ENCODE data around the gene RRP15. TPM values are rescaled to one million over a fixed set of nuclear protein-coding genes. Genes with fewer than 3 reads are reported as not detected.

RRP15 gene, protein sequence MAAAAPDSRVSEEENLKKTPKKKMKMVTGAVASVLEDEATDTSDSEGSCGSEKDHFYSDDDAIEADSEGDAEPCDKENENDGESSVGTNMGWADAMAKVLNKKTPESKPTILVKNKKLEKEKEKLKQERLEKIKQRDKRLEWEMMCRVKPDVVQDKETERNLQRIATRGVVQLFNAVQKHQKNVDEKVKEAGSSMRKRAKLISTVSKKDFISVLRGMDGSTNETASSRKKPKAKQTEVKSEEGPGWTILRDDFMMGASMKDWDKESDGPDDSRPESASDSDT
- total RNA-seq (2014; rRNA removed; shearing (Covaris generic)) (18.8 and 19.8 TPM in 2 replicates), polyA plus RNA-seq (2016; fragmentation: Nextera tagmentation; extraction: Ambion mirVana) (80.5 and 86.5 TPM in 2 replicates)
- long read RNA-seq, full-length matches to known transcripts, result 23 of 51 reads
- long read RNA-seq, partial matches to known transcripts, result 1 of 51 reads
- long read RNA-seq, other reads (novel, unspliced or antisense), result 27 of 51 reads

- TF ChIP-seq, protein P1, sequence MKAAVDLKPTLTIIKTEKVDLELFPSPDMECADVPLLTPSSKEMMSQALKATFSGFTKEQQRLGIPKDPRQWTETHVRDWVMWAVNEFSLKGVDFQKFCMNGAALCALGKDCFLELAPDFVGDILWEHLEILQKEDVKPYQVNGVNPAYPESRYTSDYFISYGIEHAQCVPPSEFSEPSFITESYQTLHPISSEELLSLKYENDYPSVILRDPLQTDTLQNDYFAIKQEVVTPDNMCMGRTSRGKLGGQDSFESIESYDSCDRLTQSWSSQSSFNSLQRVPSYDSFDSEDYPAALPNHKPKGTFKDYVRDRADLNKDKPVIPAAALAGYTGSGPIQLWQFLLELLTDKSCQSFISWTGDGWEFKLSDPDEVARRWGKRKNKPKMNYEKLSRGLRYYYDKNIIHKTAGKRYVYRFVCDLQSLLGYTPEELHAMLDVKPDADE (IDR thresholded peaks at IDR 0.05), result peak; percentile 72; the same call in 1 of the 2 replicates
- TF ChIP-seq EZH2 (IDR thresholded peaks at IDR 0.05; ENCODE audit: low read depth, unreplicated experiment) (no peak), CREB1 (CRISPR knock-in tag; IDR thresholded peaks at IDR 0.05; ENCODE audit: low read depth) (peak; percentile 82), POLR2AphosphoS5 (IDR thresholded peaks at IDR 0.05; ENCODE audit: low read depth) (peak; percentile 84)
- no peaks in the 10 kb centered on the region for H3F3A ChIP-seq (replicated peaks; ENCODE audit: low read depth)
Observed at GRCh38 chr1:218284917-218285635, at the start of gene RRP15. RRP15 (plus strand) TSS chr1:218285293; CDS start chr1:218285317, 24 bp downstream.

DNA sequence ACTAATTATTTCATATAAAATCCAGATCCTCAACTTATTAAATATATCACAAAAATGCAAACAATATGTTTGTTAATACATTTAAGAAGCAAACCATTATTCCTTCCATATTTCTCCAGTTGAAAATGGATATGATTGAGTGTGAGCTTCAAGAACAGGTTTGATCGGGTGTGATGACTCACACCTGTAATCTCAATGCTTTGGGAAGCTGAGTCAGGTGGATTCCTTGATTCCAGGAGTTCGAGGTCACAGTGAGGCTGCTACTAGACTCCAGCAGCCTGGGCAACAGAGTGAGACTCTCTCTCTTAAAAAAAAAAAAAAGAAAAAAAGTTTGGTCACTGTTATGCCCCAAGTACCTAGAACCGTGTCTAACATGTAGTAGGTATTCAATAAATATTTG is 42.9 kb upstream of the RRP15 start:
- DNase-seq (ENCODE audit: low spot score) (no peak), ATAC-seq (no peak)
- Histone ChIP-seq H4K20me1 (replicated peaks; ENCODE audit: insufficient read depth) (no peaks in the 10 kb centered on the region), H3K4me3 (no peak overlapping the region), H3K36me3 (ENCODE audit: insufficient read depth) (no peaks in the 10 kb centered on the region), H3K4me1 (ENCODE audit: insufficient read depth) (no peaks in the 10 kb centered on the region), H3K79me2 (replicated peaks; ENCODE audit: insufficient read depth) (no peaks in the 10 kb centered on the region), H2AFZ (no peak overlapping the region), H3K27ac (ENCODE audit: low read depth) (no peak overlapping the region), H3F3A (replicated peaks; ENCODE audit: low read depth) (no peaks in the 10 kb centered on the region), H3K9me2 (ENCODE audit: insufficient read depth) (no peaks in the 10 kb centered on the region), H3K27me3 (ENCODE audit: insufficient read depth) (no peaks in the 10 kb centered on the region), H3K4me2 (no peak overlapping the region)
- Mint-ChIP-seq H3K27me3 (ENCODE audit: insufficient read depth, low read depth, poor library complexity) (no peaks in the 10 kb centered on the region), H3K36me3 (ENCODE audit: low read depth) (no peaks in the 10 kb centered on the region), H3K4me1 (no peaks in the 10 kb centered on the region), H3K9me3 (no peaks in the 10 kb centered on the region; the same call in 2 of the 3 replicates), H3K27ac (no peak overlapping the region), H3K4me3 (no peak overlapping the region)
- TF ChIP-seq, protein P2, sequence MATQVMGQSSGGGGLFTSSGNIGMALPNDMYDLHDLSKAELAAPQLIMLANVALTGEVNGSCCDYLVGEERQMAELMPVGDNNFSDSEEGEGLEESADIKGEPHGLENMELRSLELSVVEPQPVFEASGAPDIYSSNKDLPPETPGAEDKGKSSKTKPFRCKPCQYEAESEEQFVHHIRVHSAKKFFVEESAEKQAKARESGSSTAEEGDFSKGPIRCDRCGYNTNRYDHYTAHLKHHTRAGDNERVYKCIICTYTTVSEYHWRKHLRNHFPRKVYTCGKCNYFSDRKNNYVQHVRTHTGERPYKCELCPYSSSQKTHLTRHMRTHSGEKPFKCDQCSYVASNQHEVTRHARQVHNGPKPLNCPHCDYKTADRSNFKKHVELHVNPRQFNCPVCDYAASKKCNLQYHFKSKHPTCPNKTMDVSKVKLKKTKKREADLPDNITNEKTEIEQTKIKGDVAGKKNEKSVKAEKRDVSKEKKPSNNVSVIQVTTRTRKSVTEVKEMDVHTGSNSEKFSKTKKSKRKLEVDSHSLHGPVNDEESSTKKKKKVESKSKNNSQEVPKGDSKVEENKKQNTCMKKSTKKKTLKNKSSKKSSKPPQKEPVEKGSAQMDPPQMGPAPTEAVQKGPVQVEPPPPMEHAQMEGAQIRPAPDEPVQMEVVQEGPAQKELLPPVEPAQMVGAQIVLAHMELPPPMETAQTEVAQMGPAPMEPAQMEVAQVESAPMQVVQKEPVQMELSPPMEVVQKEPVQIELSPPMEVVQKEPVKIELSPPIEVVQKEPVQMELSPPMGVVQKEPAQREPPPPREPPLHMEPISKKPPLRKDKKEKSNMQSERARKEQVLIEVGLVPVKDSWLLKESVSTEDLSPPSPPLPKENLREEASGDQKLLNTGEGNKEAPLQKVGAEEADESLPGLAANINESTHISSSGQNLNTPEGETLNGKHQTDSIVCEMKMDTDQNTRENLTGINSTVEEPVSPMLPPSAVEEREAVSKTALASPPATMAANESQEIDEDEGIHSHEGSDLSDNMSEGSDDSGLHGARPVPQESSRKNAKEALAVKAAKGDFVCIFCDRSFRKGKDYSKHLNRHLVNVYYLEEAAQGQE (IDR thresholded peaks at IDR 0.05; ENCODE audit: unreplicated experiment), result no peak
- no peak for TF ChIP-seq NANOG (IDR thresholded peaks at IDR 0.05; ENCODE audit: borderline replicate concordance)
- no peak for TF ChIP-seq EZH2phosphoT487 (IDR thresholded peaks at IDR 0.05; ENCODE audit: unreplicated experiment)
- TF ChIP-seq POLR2AphosphoS5 (IDR thresholded peaks at IDR 0.05; ENCODE audit: low read depth), result no peak
- TF ChIP-seq CREB1 (CRISPR knock-in tag; IDR thresholded peaks at IDR 0.05; ENCODE audit: low read depth), result no peak
- TF ChIP-seq JUNB (IDR thresholded peaks at IDR 0.05; ENCODE audit: unreplicated experiment), result no peak

More at GRCh38 chr1:218284917-218285635, at the start of gene RRP15:
- Mint-ChIP-seq H3K27me3 (ENCODE audit: insufficient read depth, low read depth, poor library complexity) (peaks cover 12% of the 10 kb centered on the region), H3K36me3 (ENCODE audit: low read depth) (peaks cover 12% of the 10 kb centered on the region), H3K4me3 (peak within 1 kb of the TSS; percentile 98), H3K4me1 (peaks cover 10% of the 10 kb centered on the region), H3K27ac (peak within 1 kb of the TSS; percentile 96), H3K9me3 (peaks cover 16% of the 10 kb centered on the region)
- peak; percentile 98 for ATAC-seq
- peak; percentile 97 for DNase-seq (ENCODE audit: low spot score)
- Histone ChIP-seq H4K20me1 (replicated peaks; ENCODE audit: insufficient read depth) (peaks cover 10% of the 10 kb centered on the region; the same call in 1 of the 2 replicates), H3K27me3 (ENCODE audit: insufficient read depth) (no peaks in the 10 kb centered on the region), H3K4me2 (peak within 1 kb of the TSS; percentile 84), H3K36me3 (ENCODE audit: insufficient read depth) (no peaks in the 10 kb centered on the region), H3K4me3 (peak within 1 kb of the TSS; percentile 80), H3K79me2 (replicated peaks; ENCODE audit: insufficient read depth) (peaks cover 50% of the 10 kb centered on the region), H3K9me2 (ENCODE audit: insufficient read depth) (0 out of 2 replicates have a peak, but pooled peaks cover 2% of the 10 kb centered on the region), H3K4me1 (ENCODE audit: insufficient read depth) (peaks cover 9% of the 10 kb centered on the region), H3K27ac (ENCODE audit: low read depth) (peak within 1 kb of the TSS; percentile 97), H2AFZ (peak within 1 kb of the TSS; percentile 100)
